GM20000 (cell line): Measurements from ENCODE around the gene QPCT.
A peak's percentile ranks its signal among the peaks of the same experiment; 100 is the strongest.
"Not testable (repeated sequence)": the region's sequence is repeated elsewhere in the genome, so short reads cannot be mapped to it uniquely, and the experiment has no call there.

ENCODE experiments used
- DNase-seq: peaks from one replicate; pipeline ENCODE4 v3.0.0; 2012; ENCODE audit warnings: low spot score
- CTCF ChIP-seq: IDR thresholded peaks from 2 replicates; pipeline ENCODE4 v1.5.1; 2012; ENCODE audit warnings: mild to moderate bottlenecking, control low read depth; ENCODE audit errors: extremely low read depth, missing control alignments

QPCT gene

GRCh38 chr2:37379881-37380296 lies 35.5 kb downstream of the QPCT start:
- no peak for TF ChIP-seq CTCF
- DNase-seq: no peak

- DNase-seq: not testable (repeated sequence)
Measured at GRCh38 chr2:37380787-37381186, 36.4 kb downstream of the QPCT start.

GRCh38 chr2:37384261-37384660 lies 39.8 kb downstream of the QPCT start:
- not testable (repeated sequence) for DNase-seq

- DNase-seq: no peak
- TF ChIP-seq CTCF: no peak
Measured at GRCh38 chr2:37387148-37387835, 42.9 kb downstream of the QPCT start.

- DNase-seq: no peak
- no peak for TF ChIP-seq CTCF
Measured at GRCh38 chr2:37388074-37388473, 43.6 kb downstream of the QPCT start.

GRCh38 chr2:37389395-37389794 lies 45.0 kb downstream of the QPCT start:
- DNase-seq: no peak
- TF ChIP-seq CTCF: no peak

GRCh38 chr2:37389989-37390765 lies 45.7 kb downstream of the QPCT start:
- peak; percentile 81 for DNase-seq
- TF ChIP-seq CTCF: no peak

- DNase-seq: no peak
- TF ChIP-seq CTCF: no peak
Measured at GRCh38 chr2:37390777-37391176, 46.3 kb downstream of the QPCT start.
